GM18499 (cell line): Measurements from ENCODE around the gene FAM174B.

Experiments
- ATAC-seq: cut with Tn5 transposase; IDR thresholded peaks from one replicate; pipeline ENCODE4 v1.9.1; 2021; ENCODE audit warnings: moderate number of reproducible peaks; ENCODE audit not compliant: insufficient read depth, unreplicated experiment

FAM174B gene

GRCh38 chr15:92665100-92665555 lies 9.6 kb upstream of the FAM174B start:
- ATAC-seq = no peak

- ATAC-seq = no peak
These were observed 8.8 kb upstream of the FAM174B start for GRCh38 chr15:92664178-92664900.

GRCh38 chr15:92663250-92663951 lies 7.8 kb upstream of the FAM174B start:
- ATAC-seq = no peak

GRCh38 chr15:92662762-92663161 lies 7.2 kb upstream of the FAM174B start:
- ATAC-seq = no peak

GRCh38 chr15:92661956-92662355 lies 6.4 kb upstream of the FAM174B start:
- ATAC-seq = no peak

- ATAC-seq = no peak
These were observed 5.5 kb upstream of the FAM174B start for GRCh38 chr15:92661069-92661468.

GRCh38 chr15:92657486-92657885 lies 1.9 kb upstream of the FAM174B start:
- ATAC-seq = no peak

- ATAC-seq = no peak
These were observed 514 bp upstream of the FAM174B start for GRCh38 chr15:92656089-92656488.

GRCh38 chr15:92654662-92655061 lies 913 bp downstream of the FAM174B start:
- no peak for ATAC-seq

GRCh38 chr15:92653836-92654539 lies 1.6 kb downstream of the FAM174B start:
- no peak for ATAC-seq

GRCh38 chr15:92653366-92653765 lies 2.2 kb downstream of the FAM174B start:
- ATAC-seq = no peak

- ATAC-seq = no peak
These were observed 3.0 kb downstream of the FAM174B start for GRCh38 chr15:92652576-92652966.

- no peak for ATAC-seq
These were observed 3.5 kb downstream of the FAM174B start for GRCh38 chr15:92651877-92652575.

- ATAC-seq = no peak
These were observed 4.6 kb downstream of the FAM174B start for GRCh38 chr15:92650966-92651365.

GRCh38 chr15:92650256-92650655 lies 5.3 kb downstream of the FAM174B start:
- no peak for ATAC-seq

GRCh38 chr15:92648190-92648875 lies 7.2 kb downstream of the FAM174B start:
- no peak for ATAC-seq

GRCh38 chr15:92647467-92648163 lies 8.0 kb downstream of the FAM174B start:
- no peak for ATAC-seq

- ATAC-seq = no peak
These were observed 9.4 kb downstream of the FAM174B start for GRCh38 chr15:92646216-92646615.

GRCh38 chr15:92645731-92646130 lies 9.8 kb downstream of the FAM174B start:
- ATAC-seq = no peak
